GM15510 (cell line): ENCODE data around the gene SYT15B.
"Not testable (repeated sequence)": the region's sequence is repeated elsewhere in the genome, so short reads cannot be mapped to it uniquely, and the experiment has no call there.

ENCODE experiments used
- POLR2A ChIP-seq: IDR thresholded peaks from 3 replicates; pipeline ENCODE4 v1.6.1; 2011; ENCODE audit warnings: borderline replicate concordance; ENCODE audit not compliant: insufficient read length; ENCODE audit errors: extremely low read depth

SYT15B gene

GRCh38 chr10:47763554-47764175 is at the start of gene SYT15B:
Gene SYT15B, minus strand, starts transcription at chr10:47763592. Its CDS starts 952 bp downstream, at chr10:47762640.
- not testable (repeated sequence) for TF ChIP-seq POLR2A
